GM19438 (cell line): Measurements from ENCODE around the gene LCT.
"Not testable (repeated sequence)": the region's sequence is repeated elsewhere in the genome, so short reads cannot be mapped to it uniquely, and the experiment has no call there.

Experiments
- ATAC-seq: cut with Tn5 transposase; IDR thresholded peaks from one replicate; pipeline ENCODE4 v1.9.1; 2021; ENCODE audit warnings: low read depth; ENCODE audit not compliant: unreplicated experiment

Gene LCT

DNA sequence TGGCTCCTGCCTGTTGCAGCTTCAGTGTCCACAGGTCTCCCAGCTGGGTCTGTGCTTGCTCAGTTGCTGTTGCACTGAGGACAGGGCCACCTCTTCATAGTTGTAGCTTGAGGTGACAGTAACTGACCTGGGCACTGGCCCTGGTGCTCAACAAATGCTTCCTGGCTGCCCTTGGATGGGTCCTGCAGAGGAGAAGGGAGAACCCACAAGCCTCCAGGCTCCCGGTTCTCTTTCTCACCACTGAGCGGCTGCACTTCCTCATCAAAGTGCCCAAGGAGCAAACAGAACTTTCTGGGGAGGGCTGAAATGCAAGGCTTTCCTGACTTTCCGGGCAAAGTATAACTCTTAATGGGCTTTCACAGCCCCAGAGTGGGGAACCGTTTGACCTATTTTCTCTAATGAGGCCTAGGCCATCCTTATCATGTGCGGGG lies 38.7 kb downstream of the LCT start:
- no peak for ATAC-seq

DNA sequence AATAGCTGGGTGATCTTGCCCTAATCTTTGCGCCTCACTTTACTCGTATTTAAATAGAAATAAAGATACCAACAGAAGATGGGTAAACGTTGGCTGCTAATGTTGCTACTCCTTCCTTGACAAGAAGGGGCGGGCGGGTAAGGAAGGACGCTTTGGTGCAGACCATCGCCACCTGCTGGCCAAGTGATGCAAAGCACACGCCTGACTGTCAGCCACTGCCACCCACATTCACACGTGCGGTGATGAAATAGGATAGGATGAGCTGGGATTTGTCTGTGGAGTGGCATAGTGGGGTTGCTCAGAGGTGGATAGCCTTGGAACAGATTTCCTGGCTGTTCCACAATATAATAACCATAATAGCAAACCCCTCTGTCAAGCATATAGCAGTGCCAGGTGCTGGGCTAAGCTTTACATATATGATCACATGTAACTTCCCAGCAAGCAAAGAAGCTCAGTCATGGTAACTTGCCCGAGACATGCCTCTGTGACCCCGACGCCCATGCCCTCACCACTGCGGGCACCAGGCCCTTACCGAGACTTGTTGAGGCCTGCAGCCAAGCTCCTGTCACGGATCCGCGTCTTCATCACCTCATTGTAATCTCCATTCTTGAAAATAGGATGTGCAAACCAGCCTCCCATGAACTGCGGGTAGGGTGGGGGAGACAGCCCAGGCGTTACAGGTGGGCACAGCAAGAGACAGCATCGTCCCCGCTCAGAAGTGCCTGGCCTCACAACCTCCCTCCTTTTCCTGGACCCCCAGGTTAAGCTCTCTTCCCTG lies 39.3 kb downstream of the LCT start:
- peak; percentile 74 for ATAC-seq

DNA sequence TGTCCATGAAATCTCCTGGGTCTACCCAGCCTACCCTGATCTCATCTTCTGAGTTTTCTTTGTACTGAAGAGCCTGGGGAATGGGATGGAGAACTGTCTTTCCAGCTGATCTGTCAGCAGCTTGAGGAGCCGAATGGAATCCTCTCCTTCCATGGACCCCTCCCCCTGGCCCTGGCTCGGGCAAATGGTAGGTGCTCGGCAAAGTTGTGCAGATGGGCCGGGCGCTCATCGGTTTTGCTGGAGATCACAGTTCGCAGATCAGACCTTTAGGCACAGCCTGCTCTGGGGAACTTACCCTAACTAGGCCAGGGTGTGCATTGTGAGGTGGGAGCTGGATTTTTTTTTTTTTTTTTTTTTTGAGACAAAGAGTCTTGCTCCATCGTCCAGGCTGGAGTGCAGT lies 40.4 kb downstream of the LCT start:
- ATAC-seq, result no peak

DNA sequence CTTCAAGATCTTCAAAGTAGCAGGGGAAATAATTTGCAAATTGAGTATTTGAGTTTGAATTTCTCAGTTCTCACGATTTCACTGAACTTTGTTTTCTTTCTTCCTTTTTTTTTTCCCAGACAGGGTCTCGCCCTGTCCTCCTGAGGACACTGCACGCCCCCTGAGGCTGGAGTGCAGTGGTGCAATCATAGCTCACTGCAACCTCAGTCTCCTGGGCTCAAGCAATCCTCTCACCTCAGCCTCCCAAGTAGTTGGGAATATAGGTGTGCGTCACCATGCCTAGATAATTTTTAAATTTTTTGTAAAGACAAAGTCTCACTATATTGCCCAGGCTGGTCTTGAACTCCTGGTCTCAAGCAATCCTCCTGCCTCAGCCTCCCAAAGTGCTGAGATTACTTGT lies 41.3 kb downstream of the LCT start:
- not testable (repeated sequence) for ATAC-seq

DNA sequence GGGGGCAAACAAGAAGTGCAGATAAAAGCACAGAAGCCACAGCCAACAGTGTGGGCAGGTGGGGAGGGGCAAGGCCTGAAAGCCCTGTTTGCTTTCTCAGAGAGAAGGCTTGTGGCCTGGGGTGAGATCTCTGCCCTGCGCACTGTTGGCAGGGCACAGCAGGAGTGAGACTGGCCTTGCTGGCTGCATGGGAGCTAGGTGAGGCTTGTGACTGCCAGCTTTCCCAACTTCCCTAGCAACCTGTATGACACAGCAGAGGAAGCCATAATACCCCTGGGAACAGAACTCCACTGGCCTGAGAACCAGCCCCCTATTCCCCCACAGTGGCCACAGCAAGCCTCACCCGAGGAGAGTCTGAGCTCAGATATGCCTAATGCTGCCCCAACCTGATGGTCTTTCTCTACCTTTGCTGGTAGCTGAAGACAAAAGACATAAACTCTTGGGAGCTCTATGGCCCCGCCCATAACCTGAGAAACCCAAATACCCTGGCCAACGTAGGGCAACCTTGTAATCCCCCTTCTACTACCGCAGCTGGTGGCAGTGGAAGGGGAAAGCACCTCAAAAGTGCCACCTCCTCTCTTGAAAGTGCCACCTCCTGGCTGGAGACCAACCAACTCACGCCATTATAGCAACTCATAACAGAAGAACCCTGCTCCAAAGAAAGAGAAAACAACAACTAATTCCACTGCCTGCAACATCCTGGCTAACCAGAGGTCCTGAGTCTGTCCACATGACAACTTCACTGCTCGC lies 44.4 kb downstream of the LCT start:
- ATAC-seq, result no peak

DNA sequence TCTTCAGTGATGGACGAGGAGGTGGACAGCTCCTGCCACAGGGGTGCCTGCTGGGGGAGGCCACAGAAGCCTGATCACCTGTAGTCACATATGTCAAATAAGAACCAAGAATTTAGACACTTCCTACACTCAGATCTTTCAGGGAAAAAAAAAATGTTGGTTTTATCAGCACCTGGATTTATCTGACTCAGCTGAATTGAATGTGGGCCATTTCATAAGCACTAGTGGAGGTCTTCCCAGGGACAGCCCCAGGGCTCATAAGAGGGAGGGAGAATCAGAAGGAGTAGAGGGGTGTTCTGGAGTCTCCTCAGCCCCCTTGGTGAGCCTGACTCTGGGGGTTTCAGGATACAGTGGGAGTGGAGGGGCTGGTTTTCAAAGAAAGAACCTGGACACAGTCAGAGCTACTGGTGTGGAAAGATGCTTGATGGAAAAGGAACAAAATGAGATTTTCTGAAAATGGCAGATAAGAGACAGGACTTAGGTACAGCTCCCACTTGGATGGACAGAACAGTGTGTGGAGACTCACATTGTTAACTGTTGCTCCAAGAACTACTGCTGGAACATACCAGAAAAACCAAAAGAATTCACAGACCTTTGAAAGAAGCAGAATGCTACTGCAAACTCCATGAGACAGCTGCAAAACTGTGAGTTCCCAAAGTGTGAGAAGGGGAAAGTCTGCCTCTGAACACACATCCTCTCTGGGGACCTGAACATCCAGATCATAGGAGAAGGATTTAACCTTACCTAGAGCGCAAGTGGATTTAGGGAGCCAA lies 45.4 kb downstream of the LCT start:
- ATAC-seq, result no peak

DNA sequence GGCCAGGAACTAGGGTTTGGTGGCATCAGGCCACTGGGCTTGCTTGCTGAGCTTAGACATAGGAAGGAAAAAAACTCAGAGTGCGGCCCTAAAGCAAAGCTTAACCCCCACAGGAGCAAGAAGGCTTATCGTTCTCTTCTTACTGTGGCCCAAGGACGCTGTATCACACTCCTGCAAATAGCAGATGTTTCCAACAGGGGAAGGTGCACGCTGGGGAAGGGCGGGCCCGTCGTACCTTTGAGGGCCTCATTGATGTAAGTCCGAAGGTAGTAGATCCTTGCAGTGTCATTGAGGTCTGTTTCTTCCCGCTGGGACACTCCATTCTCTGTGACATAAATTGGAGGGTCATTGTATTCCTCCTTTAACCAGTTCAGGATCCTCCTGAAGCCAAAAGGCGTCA lies 46.6 kb downstream of the LCT start:
- no peak for ATAC-seq

DNA sequence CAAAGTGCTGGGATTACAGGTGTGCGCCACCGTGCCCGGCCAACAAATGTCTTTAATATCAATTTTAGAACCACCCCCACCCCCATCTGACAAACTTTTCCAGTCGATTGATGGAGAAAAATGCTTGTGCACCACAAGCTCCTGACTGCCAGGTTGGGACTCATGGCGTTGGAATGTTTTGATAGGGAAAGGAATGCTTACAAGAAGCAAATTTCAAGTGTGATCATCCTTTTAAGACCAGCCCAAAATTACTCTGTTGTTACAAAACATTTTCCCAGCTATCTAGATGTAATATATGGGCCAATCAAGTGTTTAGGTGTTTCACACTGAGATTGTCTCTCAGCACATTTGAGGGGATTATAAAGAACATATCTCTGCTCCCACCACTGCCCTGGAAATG lies 50.2 kb downstream of the LCT start:
- no peak for ATAC-seq

DNA sequence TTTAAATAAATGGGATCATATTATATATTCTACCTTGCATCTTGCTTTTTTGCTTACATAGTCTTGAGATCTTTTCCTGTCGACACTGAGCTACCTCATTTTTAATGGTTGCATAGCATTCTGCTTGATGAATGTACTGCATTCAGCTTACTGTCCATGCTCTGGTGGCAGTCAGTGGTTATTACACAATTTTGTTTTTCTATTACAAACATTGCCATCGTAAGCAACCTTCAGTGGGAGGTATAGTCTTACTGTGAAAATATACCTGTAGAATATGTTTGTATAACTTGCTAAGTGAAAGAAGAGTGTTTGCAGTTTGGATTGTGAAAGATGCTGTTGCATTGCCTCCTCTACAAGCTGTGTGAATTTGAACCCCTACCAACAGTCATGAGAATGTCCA lies 52.0 kb downstream of the LCT start:
- no peak for ATAC-seq

DNA sequence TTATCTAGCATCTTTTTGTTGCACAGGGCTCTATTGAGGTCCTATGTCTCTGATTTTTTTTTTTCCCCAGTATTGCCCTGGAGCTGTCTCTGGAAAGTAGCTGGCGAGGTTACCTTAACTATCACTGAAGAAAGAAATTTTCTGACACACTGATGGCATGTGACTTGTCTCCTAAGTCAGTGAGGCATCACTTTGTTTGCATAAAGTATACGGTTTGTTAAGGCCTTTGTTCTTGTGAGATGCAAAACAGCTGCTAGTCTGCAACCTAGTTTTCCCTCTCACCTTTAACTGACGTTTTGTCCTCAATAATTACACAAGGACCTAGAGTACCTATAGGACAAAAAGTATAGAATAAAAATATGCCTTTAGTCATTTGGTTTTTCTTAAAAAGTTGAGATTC lies 53.5 kb downstream of the LCT start:
- ATAC-seq, result no peak

DNA sequence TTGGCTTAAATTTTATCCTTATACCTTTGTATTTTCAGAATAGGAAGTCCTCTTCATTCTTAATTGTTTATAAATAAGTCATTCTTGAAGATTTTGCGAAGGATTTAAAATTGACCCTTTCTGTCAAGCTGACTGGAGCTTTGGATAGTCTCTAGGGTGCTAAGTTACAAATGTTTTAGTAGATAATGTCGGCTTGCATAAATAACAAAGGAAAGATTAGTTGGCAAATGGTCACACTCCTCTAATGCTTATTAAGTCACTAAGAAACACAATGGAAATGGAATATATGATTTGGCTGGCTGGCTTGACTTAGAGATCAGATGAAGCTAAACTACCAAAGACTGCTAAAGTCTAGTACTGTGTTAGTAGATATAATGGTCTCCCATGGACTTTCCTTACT lies 54.8 kb downstream of the LCT start:
- no peak for ATAC-seq

DNA sequence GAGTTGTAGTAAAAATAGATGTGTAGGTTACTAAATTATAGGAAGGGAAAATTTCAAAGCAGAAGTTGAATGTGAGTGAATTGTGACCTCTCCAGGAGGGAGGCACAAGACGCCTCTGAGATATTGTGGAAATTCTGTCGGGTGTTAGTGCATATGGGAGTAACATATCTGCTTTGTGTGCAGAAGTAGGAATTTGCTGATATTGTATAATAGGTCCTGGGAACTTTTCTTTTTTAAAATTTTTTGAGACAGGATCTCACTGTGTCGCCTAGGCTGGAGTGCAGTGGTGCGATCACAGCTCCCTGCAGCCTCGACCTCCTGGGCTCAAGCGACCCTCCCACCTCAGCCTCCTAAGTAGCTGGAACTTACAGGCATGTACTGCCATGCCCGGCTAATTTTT lies 60.6 kb downstream of the LCT start:
- ATAC-seq, result no peak

DNA sequence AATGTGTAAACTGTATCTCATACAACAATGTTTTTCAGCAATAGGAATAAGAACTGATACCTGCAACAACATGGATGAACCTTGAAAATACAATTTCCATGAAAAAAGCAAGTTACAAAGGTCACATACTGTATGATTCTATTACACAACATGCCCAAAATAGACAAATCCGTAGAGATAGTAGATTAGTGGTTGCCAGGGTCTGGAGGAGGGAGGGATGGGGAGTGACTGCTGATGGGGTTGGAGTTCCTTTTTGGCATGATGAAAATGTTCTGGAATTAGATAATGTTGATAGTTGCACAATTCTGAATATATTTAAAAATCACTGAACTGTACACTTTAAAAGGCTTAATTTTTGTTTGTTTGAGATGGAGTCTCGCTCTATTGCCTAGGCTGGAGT lies 61.6 kb downstream of the LCT start:
- ATAC-seq, result no peak

DNA sequence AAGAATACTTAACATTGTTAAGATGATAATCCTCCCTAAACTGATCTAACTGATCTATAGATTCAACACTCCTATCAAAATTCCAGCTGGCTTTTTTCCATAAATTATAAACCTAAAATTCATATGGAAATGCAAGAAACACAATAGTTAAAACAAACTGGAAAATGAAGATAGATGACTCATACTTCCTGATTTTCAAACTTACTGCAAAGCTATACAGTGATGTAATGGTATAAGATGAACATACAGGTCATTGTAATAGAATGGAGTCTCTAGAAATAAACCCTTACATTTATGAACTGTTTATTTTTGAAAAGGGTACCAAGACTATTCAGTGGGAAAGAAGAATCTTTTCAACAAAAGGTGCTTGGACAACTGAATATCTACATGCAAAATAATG lies 63.1 kb downstream of the LCT start:
- no peak for ATAC-seq

DNA sequence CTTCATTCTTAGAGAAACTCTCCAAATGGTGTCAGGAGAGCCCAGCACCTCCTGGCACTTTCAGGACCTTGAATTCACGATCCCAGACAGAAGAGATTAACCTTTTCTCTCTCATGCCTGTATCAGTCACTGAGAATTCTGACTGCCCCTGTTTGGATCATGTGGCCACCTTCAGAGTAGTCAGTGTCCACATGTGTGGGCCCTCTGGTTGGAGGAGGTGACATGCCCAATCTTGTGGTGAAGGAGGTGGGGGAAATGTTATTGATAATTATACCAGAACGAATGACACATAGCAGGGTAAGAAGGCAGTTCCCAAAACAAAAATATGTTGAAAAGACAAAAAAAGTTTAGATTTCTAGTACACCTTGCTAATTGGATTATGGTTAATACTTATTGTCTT lies 63.7 kb downstream of the LCT start:
- ATAC-seq, result no peak

DNA sequence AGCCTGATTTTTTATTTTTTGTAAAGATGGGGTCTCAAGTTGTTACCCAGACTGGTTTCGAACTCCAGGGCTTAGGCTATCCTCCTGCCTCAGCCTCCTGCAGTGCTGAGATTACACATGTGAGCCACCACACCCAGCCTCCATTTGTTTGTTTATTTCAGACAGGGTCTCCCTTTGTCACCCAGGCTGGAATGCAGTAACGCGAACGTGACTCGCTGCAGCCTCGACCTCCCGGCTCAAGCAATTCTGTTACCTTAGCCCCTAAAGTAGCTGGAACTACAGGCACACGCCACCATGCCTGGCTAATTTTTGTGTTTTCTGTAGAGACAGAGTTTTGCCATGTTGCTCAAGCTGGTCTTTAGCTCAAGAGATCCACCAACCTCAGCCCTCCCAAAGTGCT lies 68.1 kb downstream of the LCT start:
- ATAC-seq, result no peak

DNA sequence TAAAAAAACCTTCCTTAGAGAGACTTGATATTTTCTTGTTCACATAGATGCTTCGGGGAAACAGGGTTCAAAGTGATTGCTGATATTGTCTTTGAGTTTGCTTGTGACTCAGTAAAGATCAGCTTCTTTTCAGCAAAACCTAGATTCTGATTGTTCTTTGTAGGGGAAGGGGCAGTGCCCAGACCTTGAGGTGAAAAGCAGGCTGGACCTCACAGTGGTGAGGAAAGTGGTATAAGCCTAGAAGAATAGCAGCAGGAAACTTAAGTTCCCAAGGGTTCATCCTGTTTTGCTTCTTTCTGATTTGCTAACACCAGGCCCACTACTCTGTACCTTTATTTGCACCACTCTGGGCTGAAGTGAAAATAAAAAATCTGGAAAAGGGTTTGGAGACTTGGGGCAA lies 74.5 kb downstream of the LCT start:
- no peak for ATAC-seq

DNA sequence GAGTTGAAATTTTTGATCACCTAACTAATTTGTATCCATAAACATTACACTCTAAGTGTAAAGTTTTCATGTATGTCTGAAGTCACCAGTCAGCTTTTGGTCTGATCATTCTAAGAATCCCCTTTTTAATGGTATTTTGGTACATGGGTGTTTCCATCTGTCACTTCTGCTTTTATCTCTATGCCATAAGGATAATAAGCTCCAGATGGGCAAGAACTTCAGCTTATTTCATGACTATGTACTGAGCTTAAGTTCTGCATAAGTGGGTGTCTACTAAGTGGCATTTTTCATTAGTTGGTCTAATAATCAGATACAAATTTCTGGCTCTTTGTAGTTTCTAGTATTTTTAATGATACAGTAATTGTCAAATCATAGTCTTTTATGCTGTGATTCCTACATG lies 75.0 kb downstream of the LCT start:
- no peak for ATAC-seq

DNA sequence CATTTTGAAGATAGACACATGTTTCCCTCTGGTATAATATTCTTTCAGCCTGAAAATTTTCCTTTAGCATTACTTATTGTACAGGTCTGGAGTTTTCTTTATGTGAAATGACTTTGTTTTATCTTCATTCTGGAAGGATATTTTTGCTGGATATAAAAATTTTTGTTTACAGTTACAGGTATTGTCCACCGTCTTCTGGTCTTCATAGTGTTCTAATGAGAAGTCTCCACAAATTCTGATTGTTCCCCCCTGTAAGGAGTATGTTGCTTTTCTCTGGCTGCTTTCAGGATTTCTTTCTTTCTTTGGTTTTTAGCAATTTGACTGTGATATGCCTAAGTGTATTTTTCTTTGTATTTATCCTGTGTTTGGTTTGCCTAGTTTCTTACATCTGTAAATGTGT lies 80.3 kb downstream of the LCT start:
- ATAC-seq, result no peak

DNA sequence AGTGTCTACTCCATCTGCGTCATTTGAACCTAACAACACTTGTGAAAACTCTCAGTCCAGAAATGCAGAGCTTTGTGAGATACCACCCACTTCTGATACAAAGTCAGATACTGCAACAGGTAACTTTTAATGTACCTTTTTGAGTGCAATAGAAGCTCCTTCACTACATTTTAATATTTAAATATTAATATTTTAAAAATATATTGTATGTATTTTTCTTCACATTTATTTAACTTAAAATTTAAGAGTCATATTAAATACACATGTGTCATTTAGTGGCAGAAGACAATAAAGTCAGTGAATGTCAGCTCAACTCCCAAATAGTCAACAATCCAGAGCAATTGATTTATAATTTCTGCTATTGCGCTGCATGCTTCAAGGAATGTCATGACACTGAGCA lies 81.4 kb downstream of the LCT start:
- no peak for ATAC-seq

DNA sequence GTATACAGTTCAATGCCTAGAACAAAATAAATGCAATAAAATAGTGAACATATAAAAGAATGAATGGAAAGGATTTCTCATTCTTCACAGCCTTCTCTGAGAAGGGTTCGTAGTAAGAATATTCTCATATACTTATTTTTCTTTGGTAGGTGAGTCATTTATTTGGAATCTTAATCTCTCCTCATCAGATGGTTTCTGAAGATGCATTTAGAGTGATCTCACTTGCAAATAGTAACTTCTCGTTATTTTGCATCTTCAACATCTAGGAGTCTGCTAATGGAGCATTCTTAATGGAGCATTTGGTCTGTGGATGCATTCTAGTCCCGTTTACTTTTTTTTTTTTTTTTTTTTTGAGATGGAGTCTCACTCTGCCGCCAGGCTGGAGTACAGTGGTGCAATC lies 91.4 kb downstream of the LCT start:
- no peak for ATAC-seq
